Measurements from ENCODE around the gene DOCK7.
A peak's percentile ranks its signal among the peaks of the same experiment; 100 is the strongest.

The DOCK7 gene

GRCh38 chr1:62484824-62485468, 203.2 kb downstream of the DOCK7 start:
- intact Hi-C loops (cut with DNase I) = no loop called here

GRCh38 chr1:62481681-62482080, 206.5 kb downstream of the DOCK7 start:
- intact Hi-C loops (cut with DNase I) = no loop called here
- DNase-seq = no peak

More at GRCh38 chr1:62484824-62485468, 203.2 kb downstream of the DOCK7 start:
- no peak for DNase-seq

GRCh38 chr1:62476525-62477219, 211.5 kb downstream of the DOCK7 start:
- no peak for DNase-seq
- intact Hi-C loops (cut with DNase I) = no loop called here

- intact Hi-C loops (cut with DNase I) = no loop called here
- no peak for DNase-seq
Observed at GRCh38 chr1:62467092-62467491, 221.1 kb downstream of the DOCK7 start.

GRCh38 chr1:62462370-62462769, 225.8 kb downstream of the DOCK7 start:
- DNase-seq = no peak
- intact Hi-C loops (cut with DNase I) = no loop called here

GRCh38 chr1:62457955-62458354, 230.2 kb downstream of the DOCK7 start:
- peak in 2 of 10 donors; percentile 32 to 58 for DNase-seq
- intact Hi-C loops (cut with DNase I) = no loop called here

DNA sequence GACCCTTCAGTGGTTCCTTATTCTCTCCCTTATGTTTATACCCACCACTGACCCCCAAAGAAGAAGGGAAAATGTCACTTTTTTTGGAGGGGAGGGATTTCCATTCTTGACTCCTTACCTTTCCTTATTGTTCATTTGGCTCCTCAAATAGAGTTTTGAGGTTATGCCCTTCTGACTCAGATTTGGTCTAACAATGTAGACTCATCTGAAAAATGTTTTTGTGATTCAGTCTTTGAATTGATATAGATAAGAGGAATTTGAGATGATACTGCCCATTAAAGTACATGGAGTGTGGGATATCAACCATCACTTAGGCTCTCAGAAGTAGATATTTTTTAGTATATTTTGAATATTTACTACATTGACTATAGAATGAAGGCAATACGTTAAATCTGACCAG, 235.2 kb downstream of the DOCK7 start:
- intact Hi-C loops (cut with DNase I) = no loop called here
- DNase-seq = no peak

DNA sequence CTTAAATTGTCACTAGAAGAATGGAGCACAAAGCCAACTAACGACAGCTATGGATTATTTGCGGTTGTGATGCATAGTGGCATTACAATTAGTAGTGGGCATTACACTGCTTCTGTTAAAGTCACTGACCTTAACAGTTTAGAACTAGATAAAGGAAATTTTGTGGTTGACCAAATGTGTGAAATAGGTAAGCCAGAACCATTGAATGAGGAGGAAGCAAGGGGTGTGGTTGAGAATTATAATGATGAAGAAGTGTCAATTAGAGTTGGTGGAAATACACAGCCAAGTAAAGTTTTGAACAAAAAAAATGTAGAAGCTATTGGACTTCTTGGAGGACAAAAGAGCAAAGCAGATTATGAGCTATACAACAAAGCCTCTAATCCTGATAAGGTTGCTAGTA, 237.9 kb downstream of the DOCK7 start:
- intact Hi-C loops (cut with DNase I) = no loop called here
- no peak for DNase-seq

- intact Hi-C loops (cut with DNase I) = no loop called here
- DNase-seq = no peak
Observed at GRCh38 chr1:62448221-62448933, 239.8 kb downstream of the DOCK7 start.

- DNase-seq = no peak
- intact Hi-C loops (cut with DNase I) = no loop called here
Observed at GRCh38 chr1:62444701-62445100, 243.5 kb downstream of the DOCK7 start.

DNA sequence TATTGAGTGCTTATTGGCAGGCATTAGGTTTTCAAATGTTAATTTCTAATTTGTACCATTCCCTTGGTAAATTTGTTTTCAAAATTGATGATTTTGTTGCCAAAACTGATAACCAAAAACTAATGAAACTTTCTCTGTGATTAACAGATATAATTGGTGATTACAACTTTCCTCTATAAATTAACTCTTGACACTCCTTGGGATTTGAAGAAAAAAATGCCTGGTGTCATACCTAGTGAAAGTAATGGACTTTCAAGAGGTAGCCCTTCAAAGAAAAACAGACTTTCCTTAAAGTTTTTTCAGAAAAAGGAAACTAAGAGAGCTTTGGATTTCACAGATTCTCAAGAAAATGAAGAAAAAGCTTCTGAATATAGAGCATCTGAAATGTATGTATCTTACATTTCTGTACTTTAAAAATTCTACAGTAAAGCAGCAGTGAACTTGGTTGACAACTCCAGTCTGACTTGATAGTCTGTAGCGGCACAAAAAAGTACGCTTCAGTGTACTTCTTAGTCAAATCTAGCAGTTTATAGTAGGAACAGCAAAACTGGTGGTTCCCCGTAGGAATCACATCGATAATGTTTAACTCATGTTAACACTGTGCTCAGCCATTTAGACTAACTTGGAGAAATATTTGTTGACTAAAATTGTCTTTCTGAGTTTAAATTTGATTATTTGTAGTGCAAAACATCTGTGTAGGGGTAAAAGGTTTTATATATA, 248.4 kb downstream of the DOCK7 start:
- DNase-seq = no peak
- intact Hi-C loops (cut with DNase I) = loop anchor here (5.0 to 10.0 kb wide), 2 partner anchors 342 to 925 kb away; partner anchors contain the start of genes ALG6 and ATG4C

DNA sequence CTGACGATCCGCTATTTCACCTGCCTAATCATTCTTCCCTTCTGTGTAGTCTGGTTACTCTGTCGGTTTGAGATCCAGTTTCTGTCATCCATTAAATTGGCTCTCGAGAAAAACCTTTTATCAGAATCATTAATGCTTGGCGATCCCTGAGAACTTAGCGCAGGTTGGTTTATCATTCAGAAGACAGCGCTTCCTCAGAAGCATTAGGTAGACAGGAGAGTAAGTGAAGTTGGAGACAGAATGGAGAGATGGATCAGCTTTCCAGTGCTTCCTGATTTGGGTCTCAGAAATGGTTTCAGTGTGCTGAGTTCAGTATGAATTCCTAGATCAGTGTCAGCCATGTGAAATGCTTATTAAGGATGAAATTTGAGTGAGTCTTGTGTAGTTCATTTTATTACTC, 250.0 kb downstream of the DOCK7 start:
- no peak for DNase-seq
- intact Hi-C loops (cut with DNase I) = loop anchor here (5.0 to 10.0 kb wide), 2 partner anchors 344 to 927 kb away; partner anchors contain the start of genes ALG6 and ATG4C

- DNase-seq = peak in 3 of 10 donors; percentile 51 to 94 (median 82)
- intact Hi-C loops (cut with DNase I) = loop anchor here (2.0 to 10.0 kb wide), 3 partner anchors 251 to 927 kb away; partner anchors contain the start of genes ALG6, ATG4C and DOCK7
Observed at GRCh38 chr1:62437273-62437940, 250.8 kb downstream of the DOCK7 start.

DNA sequence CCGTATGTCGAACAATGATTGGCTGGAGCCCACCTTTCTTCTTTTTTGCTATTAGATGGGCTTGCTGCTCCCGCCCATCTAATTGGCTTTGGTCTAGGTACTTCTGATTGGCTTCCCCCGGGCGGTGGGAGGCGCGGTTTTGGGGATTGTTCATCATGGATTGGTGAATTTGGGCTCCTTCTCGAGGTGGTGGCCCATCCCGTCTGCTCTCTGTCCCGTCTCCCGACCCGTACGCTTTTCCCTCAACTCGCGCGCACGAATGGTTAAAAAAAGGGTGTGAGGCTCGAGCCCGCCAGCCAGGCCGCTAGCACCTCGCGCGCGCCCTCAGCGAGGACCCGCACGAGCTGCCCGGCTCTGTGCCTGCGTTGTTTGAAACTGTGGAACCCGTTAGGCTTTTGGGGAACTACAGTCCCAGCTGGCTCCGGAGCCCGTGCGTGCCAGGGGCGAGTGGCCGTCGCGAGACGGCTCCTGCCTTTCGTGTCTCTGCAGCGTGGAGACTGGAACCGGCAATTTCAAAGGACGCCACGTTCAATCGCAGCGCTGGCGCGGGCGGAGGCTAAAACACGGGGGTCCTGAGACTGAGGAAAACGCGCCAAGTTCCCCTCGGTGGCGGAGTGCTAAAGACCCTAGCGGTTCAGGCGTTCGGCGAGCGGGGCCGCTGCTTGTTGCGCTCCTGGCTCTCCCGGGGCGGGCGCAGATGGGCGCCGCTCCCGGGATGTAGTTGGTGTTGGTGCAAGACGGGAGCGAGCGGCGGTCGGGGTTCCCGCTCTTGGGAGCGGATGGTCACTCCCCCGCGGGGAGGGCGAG, 251.5 kb downstream of the DOCK7 start, which contains the start of gene USP1:
Gene USP1 (plus strand): TSS at position 584 of the 807 bp plus-strand sequence. CDS start 2,819 bp downstream, outside the sequence.
- intact Hi-C loops (cut with DNase I) = loop anchor here (2.0 to 10.0 kb wide), 3 partner anchors 252 to 928 kb away; partner anchors contain the start of genes ALG6, ATG4C and DOCK7
- peak; percentile 82 to 99 (median 95) for DNase-seq

GRCh38 chr1:62436039-62436465, 252.1 kb downstream of the DOCK7 start:
- peak; percentile 85 to 99 (median 94) for DNase-seq
- intact Hi-C loops (cut with DNase I) = loop anchor here (2.0 to 10.0 kb wide), 3 partner anchors 253 to 929 kb away; partner anchors contain the start of genes ALG6, ATG4C and DOCK7

DNA sequence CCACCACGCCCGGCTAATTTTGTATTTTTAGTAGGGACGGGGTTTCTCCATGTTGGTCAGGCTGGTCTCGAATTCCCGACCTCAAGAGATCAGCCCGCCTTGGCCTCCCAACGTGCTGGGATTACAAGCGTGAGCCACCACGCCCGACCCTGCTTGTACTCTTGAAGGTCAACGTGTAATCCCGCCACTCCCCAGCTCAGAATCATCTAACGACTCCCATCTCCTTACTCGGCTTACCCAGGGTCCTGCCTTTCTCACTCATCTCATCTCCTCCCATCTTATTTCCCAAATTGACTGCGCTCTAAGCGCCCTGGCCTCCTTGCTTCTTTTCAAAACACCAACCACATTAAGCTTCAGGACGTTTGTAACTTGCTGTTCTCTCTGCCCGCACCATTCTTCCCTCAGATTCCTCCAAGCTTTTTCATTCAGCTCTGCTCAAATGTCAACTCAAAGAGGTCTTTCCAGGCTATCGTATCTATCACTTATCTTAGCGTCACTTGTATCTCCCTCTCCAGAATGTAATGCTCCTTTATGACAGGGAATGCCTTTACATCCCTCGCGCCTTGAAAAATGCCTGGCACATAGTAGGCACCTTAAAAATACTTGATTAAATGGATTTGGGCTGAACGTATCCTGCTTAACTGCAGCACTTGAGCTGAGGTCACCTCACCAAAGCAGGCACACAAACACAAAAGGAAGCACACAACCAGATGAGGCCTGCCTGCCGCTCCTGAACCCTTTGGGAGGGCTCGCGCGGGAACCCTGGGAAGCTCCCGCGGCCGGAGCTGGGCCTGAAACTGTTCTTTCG, 252.8 kb downstream of the DOCK7 start:
- intact Hi-C loops (cut with DNase I) = loop anchor here (2.0 to 10.0 kb wide), 3 partner anchors 253 to 929 kb away; partner anchors contain the start of genes ALG6, ATG4C and DOCK7
- peak in 1 of 10 donors; percentile 88 for DNase-seq

DNA sequence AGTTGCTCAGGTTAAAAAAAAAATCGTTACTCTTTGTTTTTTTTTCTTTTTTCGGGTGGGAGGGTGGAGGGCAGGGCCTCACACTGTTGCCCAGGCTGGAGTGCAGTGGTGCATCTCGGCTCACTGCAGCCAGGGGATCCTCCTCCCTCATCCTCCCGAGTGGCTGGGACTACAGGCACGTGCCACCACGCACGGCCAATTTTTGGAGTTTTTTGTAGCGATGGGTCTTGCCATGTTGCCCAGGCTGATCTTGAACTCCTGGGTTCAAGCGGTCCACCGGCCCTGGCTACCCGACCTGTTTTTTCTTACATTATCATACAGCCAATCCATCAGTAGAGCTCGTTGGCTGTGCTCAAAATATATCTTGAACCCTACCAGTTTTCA, 253.6 kb downstream of the DOCK7 start:
- intact Hi-C loops (cut with DNase I) = loop anchor here (5.0 to 10.0 kb wide), 2 partner anchors 348 to 930 kb away; partner anchors contain the start of genes ALG6 and ATG4C
- DNase-seq = no peak

Measured in posterior cingulate gyrus (tissue), 11 donors.